Colonic mucosa (tissue), 4 donors: ENCODE measurements around the gene NOVA1. TPM values are rescaled to one million over a fixed set of nuclear protein-coding genes. Genes with fewer than 3 reads are reported as not detected.
A peak's percentile ranks its signal among the peaks of the same experiment; 100 is the strongest.

Experiments used
- DNase-seq: peaks from one replicate; pipeline ENCODE4 v3.0.0-alpha.2; 2020
- H3K27ac ChIP-seq: fragments of 200-600 bp; one replicate; pipeline ENCODE4 v1.8.0; 2021
- H3K27me3 ChIP-seq: fragments of 200-600 bp; one replicate; pipeline ENCODE4 v1.8.0; 2021
- H3K36me3 ChIP-seq: fragments of 200-600 bp; one replicate; pipeline ENCODE4 v1.8.0; 2021
- H3K4me1 ChIP-seq: fragments of 200-600 bp; one replicate; pipeline ENCODE4 v1.8.0; 2021; ENCODE audit warnings: mild to moderate bottlenecking
- H3K4me3 ChIP-seq: fragments of 200-600 bp; one replicate; pipeline ENCODE4 v1.8.0; 2021
- H3K9ac ChIP-seq, 2 donors: one replicate each; pipeline ENCODE4 v1.7.0; 2013; ENCODE audit warnings: control low read depth in 2 of 2, low read depth in 2 of 2, low read length in 2 of 2
- H3K9me3 ChIP-seq: fragments of 200-600 bp; one replicate; pipeline ENCODE4 v1.8.0; 2021
- CTCF ChIP-seq: fragments of 200-600 bp; IDR thresholded peaks from one replicate; pipeline ENCODE4 v1.8.0; 2022; ENCODE audit warnings: antibody characterized with exemption, mild to moderate bottlenecking
- intact Hi-C: fragments of 100-400 bp; cut with DNase I; formaldehyde crosslinking; loops from one replicate; pipeline ENCODE4 v1.14.1; 2022
- total RNA-seq, 2 donors: library from RNA; stranded (reverse); fragmentation: NEBNext Ultra II Directional in 1 of 2; extraction: Animal tissue kit (Norgen Biotek cat#: 25700) in 1 of 2; gene quantifications; one replicate each; pipeline ENCODE4 v1.2.1, GENCODE V29; 2021
- donor health status: healthy.
- donor health status: DM: no; HTN: no; CAD: no.
- donor health status: DM: no; HTN: no; CAD: no.

The NOVA1 gene
- total RNA-seq, 2 donors from 2014 or later = 3.6 to 3.7 TPM

GRCh38 chr14:26424537-26424936, 173.3 kb downstream of the NOVA1 start:
- intact Hi-C loops = no loop called here
- Histone ChIP-seq H3K9ac (no peak overlapping the region), H3K36me3 (no peaks in the 10 kb centered on the region), H3K4me1 (no peaks in the 10 kb centered on the region), H3K27me3 (no peaks in the 10 kb centered on the region), H3K9me3 (no peaks in the 10 kb centered on the region), H3K27ac (no peak overlapping the region), H3K4me3 (no peak overlapping the region)
- DNase-seq = no peak
- TF ChIP-seq CTCF = no peak

- Histone ChIP-seq H3K4me3 (no peak overlapping the region), H3K9me3 (no peaks in the 10 kb centered on the region), H3K27ac (no peak overlapping the region), H3K27me3 (no peaks in the 10 kb centered on the region), H3K4me1 (no peaks in the 10 kb centered on the region), H3K36me3 (no peaks in the 10 kb centered on the region), H3K9ac (no peak overlapping the region)
- intact Hi-C loops = no loop called here
- DNase-seq = peak; percentile 34
- TF ChIP-seq CTCF = no peak
Observed at GRCh38 chr14:26415618-26416123, 182.2 kb downstream of the NOVA1 start.

GRCh38 chr14:26414926-26415325, 182.9 kb downstream of the NOVA1 start:
- no peak for DNase-seq
- H3K9ac ChIP-seq = no peak overlapping the region
- no peaks in the 10 kb centered on the region for H3K36me3 ChIP-seq
- H3K9me3 ChIP-seq = no peaks in the 10 kb centered on the region
- H3K4me3 ChIP-seq = no peak overlapping the region
- no peak overlapping the region for H3K27ac ChIP-seq
- no peaks in the 10 kb centered on the region for H3K27me3 ChIP-seq
- intact Hi-C loops = no loop called here
- H3K4me1 ChIP-seq = no peaks in the 10 kb centered on the region
- no peak for TF ChIP-seq CTCF

GRCh38 chr14:26414103-26414502, 183.7 kb downstream of the NOVA1 start:
- no peaks in the 10 kb centered on the region for H3K4me1 ChIP-seq
- H3K4me3 ChIP-seq = no peak overlapping the region
- H3K27me3 ChIP-seq = no peaks in the 10 kb centered on the region
- no peaks in the 10 kb centered on the region for H3K9me3 ChIP-seq
- no peak overlapping the region for H3K27ac ChIP-seq
- TF ChIP-seq CTCF = no peak
- no peaks in the 10 kb centered on the region for H3K36me3 ChIP-seq
- intact Hi-C loops = no loop called here
- DNase-seq = no peak
- no peak overlapping the region for H3K9ac ChIP-seq

- Histone ChIP-seq H3K27ac (no peak overlapping the region), H3K9me3 (no peaks in the 10 kb centered on the region), H3K27me3 (no peaks in the 10 kb centered on the region), H3K4me1 (no peaks in the 10 kb centered on the region), H3K9ac (no peak overlapping the region), H3K4me3 (no peak overlapping the region), H3K36me3 (no peaks in the 10 kb centered on the region)
- no peak for TF ChIP-seq CTCF
- no peak for DNase-seq
- intact Hi-C loops = no loop called here
Observed at GRCh38 chr14:26412421-26412820, 185.4 kb downstream of the NOVA1 start.
